ENCODE results near the gene BARX2. TPM values are rescaled to one million over a fixed set of nuclear protein-coding genes. Genes with fewer than 3 reads are reported as not detected.
A peak's percentile ranks its signal among the peaks of the same experiment; 100 is the strongest.

BARX2 gene
- total RNA-seq, 1 donor from 2014 or later, result 0.18 TPM

- H3K9me3 Mint-ChIP-seq (ENCODE audit: unreplicated experiment), result peaks cover 5% of the 10 kb centered on the region
- H3K27ac Mint-ChIP-seq (ENCODE audit: unreplicated experiment), result no peak overlapping the region
- H3K4me3 Mint-ChIP-seq (ENCODE audit: unreplicated experiment), result no peak overlapping the region
- peaks cover 29% of the 10 kb centered on the region for H3K4me1 Mint-ChIP-seq (ENCODE audit: unreplicated experiment)
- no peaks in the 10 kb centered on the region for H3K27me3 Mint-ChIP-seq (ENCODE audit: unreplicated experiment)
- H3K36me3 Mint-ChIP-seq (ENCODE audit: low read depth, unreplicated experiment), result no peaks in the 10 kb centered on the region
- TF ChIP-seq CTCF (IDR thresholded peaks at IDR 0.05; ENCODE audit: unreplicated experiment), result no peak
- DNase-seq (ENCODE audit: low spot score), result no peak
These were observed 70.9 kb downstream of the BARX2 start for GRCh38 chr11:129446572-129446971.

- no peaks in the 10 kb centered on the region for H3K27me3 Mint-ChIP-seq (ENCODE audit: unreplicated experiment)
- no peaks in the 10 kb centered on the region for H3K36me3 Mint-ChIP-seq (ENCODE audit: low read depth, unreplicated experiment)
- TF ChIP-seq CTCF (IDR thresholded peaks at IDR 0.05; ENCODE audit: unreplicated experiment), result no peak
- no peak overlapping the region for H3K27ac Mint-ChIP-seq (ENCODE audit: unreplicated experiment)
- peak overlapping the region; percentile 9 for H3K4me3 Mint-ChIP-seq (ENCODE audit: unreplicated experiment)
- peaks cover 27% of the 10 kb centered on the region for H3K4me1 Mint-ChIP-seq (ENCODE audit: unreplicated experiment)
- H3K9me3 Mint-ChIP-seq (ENCODE audit: unreplicated experiment), result peaks cover 5% of the 10 kb centered on the region
- DNase-seq (ENCODE audit: low spot score), result no peak
These were observed 72.1 kb downstream of the BARX2 start for GRCh38 chr11:129447654-129448239.

- no peaks in the 10 kb centered on the region for H3K27me3 Mint-ChIP-seq (ENCODE audit: unreplicated experiment)
- peaks cover 5% of the 10 kb centered on the region for H3K9me3 Mint-ChIP-seq (ENCODE audit: unreplicated experiment)
- no peak overlapping the region for H3K27ac Mint-ChIP-seq (ENCODE audit: unreplicated experiment)
- no peak overlapping the region for H3K4me3 Mint-ChIP-seq (ENCODE audit: unreplicated experiment)
- H3K36me3 Mint-ChIP-seq (ENCODE audit: low read depth, unreplicated experiment), result no peaks in the 10 kb centered on the region
- H3K4me1 Mint-ChIP-seq (ENCODE audit: unreplicated experiment), result peaks cover 25% of the 10 kb centered on the region
- DNase-seq (ENCODE audit: low spot score), result no peak
- TF ChIP-seq CTCF (IDR thresholded peaks at IDR 0.05; ENCODE audit: unreplicated experiment), result no peak
These were observed 75.9 kb downstream of the BARX2 start for GRCh38 chr11:129451524-129451923.

- H3K27me3 Mint-ChIP-seq (ENCODE audit: unreplicated experiment), result no peaks in the 10 kb centered on the region
- no peak overlapping the region for H3K4me3 Mint-ChIP-seq (ENCODE audit: unreplicated experiment)
- no peak overlapping the region for H3K27ac Mint-ChIP-seq (ENCODE audit: unreplicated experiment)
- no peak for TF ChIP-seq CTCF (IDR thresholded peaks at IDR 0.05; ENCODE audit: unreplicated experiment)
- no peaks in the 10 kb centered on the region for H3K36me3 Mint-ChIP-seq (ENCODE audit: low read depth, unreplicated experiment)
- H3K9me3 Mint-ChIP-seq (ENCODE audit: unreplicated experiment), result no peaks in the 10 kb centered on the region
- no peak for DNase-seq (ENCODE audit: low spot score)
- H3K4me1 Mint-ChIP-seq (ENCODE audit: unreplicated experiment), result peaks cover 19% of the 10 kb centered on the region
These were observed 77.7 kb downstream of the BARX2 start for GRCh38 chr11:129453293-129453721.

- peak overlapping the region; percentile 3 for H3K27ac Mint-ChIP-seq (ENCODE audit: unreplicated experiment)
These were observed 79.5 kb downstream of the BARX2 start for GRCh38 chr11:129455101-129455500.

More at GRCh38 chr11:129455101-129455500, 79.5 kb downstream of the BARX2 start:
- H3K27me3 Mint-ChIP-seq (ENCODE audit: unreplicated experiment), result peaks cover 2% of the 10 kb centered on the region
- TF ChIP-seq CTCF (IDR thresholded peaks at IDR 0.05; ENCODE audit: unreplicated experiment), result no peak
- no peaks in the 10 kb centered on the region for H3K9me3 Mint-ChIP-seq (ENCODE audit: unreplicated experiment)
- no peak overlapping the region for H3K4me3 Mint-ChIP-seq (ENCODE audit: unreplicated experiment)
- DNase-seq (ENCODE audit: low spot score), result no peak
- peaks cover 19% of the 10 kb centered on the region for H3K4me1 Mint-ChIP-seq (ENCODE audit: unreplicated experiment)
- no peaks in the 10 kb centered on the region for H3K36me3 Mint-ChIP-seq (ENCODE audit: low read depth, unreplicated experiment)

All from endothelial cell (in vitro differentiated cells).